IMR-90 (cell line): ENCODE results near the gene ATOSA. TPM values are rescaled to one million over a fixed set of nuclear protein-coding genes. Genes with fewer than 3 reads are reported as not detected.

Source experiments
- ATAC-seq: fragments of 200-7000 bp; cut with Tn5 transposase; 2 replicates; pipeline ENCODE4 v1.9.1; 2020; ENCODE audit warnings: low read depth, mild to moderate bottlenecking, moderate library complexity
- BruUV-seq: library from RNA; stranded (reverse); fragments of 400-500 nt; replicated peaks from 2 replicates; lab custom pipeline; 2021; lab: Mats Ljungman, UMichigan
- CTCF ChIA-PET: fragments of 300-600 bp; formaldehyde crosslinking; extraction: SDS; loops from one replicate; lab custom pipeline; 2021; ENCODE audit warnings: antibody characterized with exemption; lab: Yijun Ruan, JAX
- POLR2A ChIA-PET: fragments of 300-600 bp; sonication (Branson Sonifier 250); formaldehyde crosslinking; loops from one replicate; lab custom pipeline; 2022; ENCODE audit warnings: antibody characterized with exemption; ENCODE audit not compliant: unreplicated experiment; lab: Charles Lee
- DNase-seq: peaks from one replicate; pipeline ENCODE4 v3.0.0; 2013
- H2AFZ ChIP-seq: replicated peaks from 2 replicates; pipeline ENCODE3; 2013; ENCODE audit warnings: low read length, mild to moderate bottlenecking; ENCODE audit not compliant: poor library complexity
- H2AK5ac ChIP-seq: 2 replicates; pipeline ENCODE4 v1.6.1; 2013; ENCODE audit warnings: low read depth, low read length, inconsistent platforms
- H2AK9ac ChIP-seq: replicated peaks from 2 replicates; pipeline ENCODE3; 2013; ENCODE audit warnings: mild to moderate bottlenecking, low read depth, low read length, moderate library complexity; ENCODE audit not compliant: poor library complexity
- H2BK120ac ChIP-seq: 2 replicates; pipeline ENCODE4 v1.6.1; 2013; ENCODE audit warnings: low read depth, low read length, inconsistent platforms
- H2BK15ac ChIP-seq: 3 replicates; pipeline ENCODE4 v1.6.1; 2013; ENCODE audit warnings: low read depth, low read length, inconsistent platforms
- H2BK20ac ChIP-seq: 2 replicates; pipeline ENCODE4 v1.6.1; 2013; ENCODE audit warnings: low read depth, mild to moderate bottlenecking, inconsistent platforms, low read length, moderate library complexity
- H2BK5ac ChIP-seq: 2 replicates; pipeline ENCODE4 v1.6.1; 2013; ENCODE audit warnings: mild to moderate bottlenecking, low read depth, low read length, inconsistent platforms; ENCODE audit not compliant: poor library complexity, severe bottlenecking
- H3K14ac ChIP-seq: replicated peaks from 2 replicates; pipeline ENCODE4 v1.6.1; 2013; ENCODE audit warnings: low read depth, low read length, inconsistent platforms
- H3K18ac ChIP-seq: 2 replicates; pipeline ENCODE4 v1.6.1; 2013; ENCODE audit warnings: low read depth, low read length, control low read depth
- H3K23ac ChIP-seq: 2 replicates; pipeline ENCODE4 v1.6.1; 2013; ENCODE audit warnings: low read depth, low read length, inconsistent platforms
- H3K27ac ChIP-seq: 2 replicates; pipeline ENCODE4 v1.5.1; 2013; ENCODE audit warnings: mild to moderate bottlenecking, control low read depth, low read length; ENCODE audit not compliant: insufficient read depth
- H3K27me3 ChIP-seq: 2 replicates; pipeline ENCODE4 v1.6.1; 2013; ENCODE audit warnings: low read length; ENCODE audit not compliant: control insufficient read depth, insufficient read depth
- H3K36me3 ChIP-seq: 2 replicates; pipeline ENCODE4 v1.6.1; 2013; ENCODE audit warnings: low read length, mixed read lengths; ENCODE audit not compliant: control insufficient read depth, insufficient read depth
- H3K4ac ChIP-seq: 2 replicates; pipeline ENCODE4 v1.6.1; 2013; ENCODE audit warnings: low read depth, low read length, inconsistent platforms
- H3K4me1 ChIP-seq: 2 replicates; pipeline ENCODE4 v1.6.1; 2013; ENCODE audit warnings: low read length, mixed read lengths; ENCODE audit not compliant: control insufficient read depth, insufficient read depth
- H3K4me2 ChIP-seq: 2 replicates; pipeline ENCODE4 v1.6.1; 2013; ENCODE audit warnings: low read depth, mild to moderate bottlenecking, control low read depth, low read length, moderate library complexity
- H3K4me3 ChIP-seq: 2 replicates; pipeline ENCODE4 v1.5.1; 2013; ENCODE audit warnings: low read depth, mild to moderate bottlenecking, control low read depth, low read length, moderate library complexity; ENCODE audit not compliant: insufficient read depth
- H3K56ac ChIP-seq: 2 replicates; pipeline ENCODE4 v1.6.1; 2013; ENCODE audit warnings: low read length, inconsistent platforms; ENCODE audit not compliant: insufficient read depth; ENCODE audit errors: extremely low read depth
- H3K79me1 ChIP-seq, 2 experiments: 2 replicates each; pipeline ENCODE4 v1.6.1; 2013; ENCODE audit warnings: low read length in 2 of 2, inconsistent platforms in 1 of 2, low read depth in 1 of 2
- H3K9ac ChIP-seq: 2 replicates; pipeline ENCODE4 v1.6.1; 2013; ENCODE audit warnings: low read depth, low read length, control low read depth
- H3K9me1 ChIP-seq: 2 replicates; pipeline ENCODE4 v1.6.1; 2013; ENCODE audit warnings: low read length, inconsistent platforms; ENCODE audit not compliant: insufficient read depth
- H3K9me3 ChIP-seq: 2 replicates; pipeline ENCODE4 v1.6.1; 2013; ENCODE audit warnings: low read length; ENCODE audit not compliant: control insufficient read depth, insufficient read depth
- H4K20me1 ChIP-seq: 2 replicates; pipeline ENCODE4 v1.6.1; 2013; ENCODE audit warnings: low read length, inconsistent platforms; ENCODE audit not compliant: insufficient read depth
- H4K5ac ChIP-seq: 2 replicates; pipeline ENCODE4 v1.6.1; 2013; ENCODE audit warnings: mild to moderate bottlenecking, low read depth, low read length, control low read depth
- H4K8ac ChIP-seq, 2 experiments: 2 replicates each; pipeline ENCODE4 v1.6.1; 2013; ENCODE audit warnings: low read depth in 2 of 2, low read length in 2 of 2, control low read depth in 1 of 2, inconsistent platforms in 1 of 2
- H4K91ac ChIP-seq: 2 replicates; pipeline ENCODE4 v1.6.1; 2013; ENCODE audit warnings: low read depth, low read length, inconsistent platforms; ENCODE audit not compliant: insufficient read depth
- BHLHE40 ChIP-seq: fragments of 150-350 bp; IDR thresholded peaks from 2 replicates; pipeline ENCODE4 v1.6.1; 2016; ENCODE audit warnings: mild to moderate bottlenecking, low read depth, low read length
- CEBPB ChIP-seq: IDR thresholded peaks from 2 replicates; pipeline ENCODE4 v1.6.1; 2012; ENCODE audit warnings: low read depth, low read length, improper control_type of control experiment
- CHD1 ChIP-seq: IDR thresholded peaks from 2 replicates; pipeline ENCODE4 v1.6.1; 2012; ENCODE audit warnings: low read depth, low read length, improper control_type of control experiment
- FOS ChIP-seq: fragments of 150-350 bp; IDR thresholded peaks from 2 replicates; pipeline ENCODE4 v1.6.1; 2016; ENCODE audit warnings: low read depth, low read length
- MAFK ChIP-seq: IDR thresholded peaks from 2 replicates; pipeline ENCODE4 v1.6.1; 2012; ENCODE audit warnings: low read depth, low read length, improper control_type of control experiment
- MAZ ChIP-seq: IDR thresholded peaks from 2 replicates; pipeline ENCODE4 v1.6.1; 2012; ENCODE audit warnings: low read depth, mild to moderate bottlenecking, low read length, improper control_type of control experiment, moderate library complexity, borderline replicate concordance
- MXI1 ChIP-seq: IDR thresholded peaks from 2 replicates; pipeline ENCODE4 v1.6.1; 2012; ENCODE audit warnings: low read depth, mild to moderate bottlenecking, low read length, moderate library complexity, borderline replicate concordance
- NFE2L2 ChIP-seq: fragments of 150-350 bp; IDR thresholded peaks from 2 replicates; pipeline ENCODE4 v1.6.1; 2016; ENCODE audit warnings: low read depth, mild to moderate bottlenecking, low read length
- POLR2A ChIP-seq: IDR thresholded peaks from 2 replicates; pipeline ENCODE4 v1.6.1; 2012; ENCODE audit warnings: mild to moderate bottlenecking, low read depth, low read length
- RAD21 ChIP-seq: IDR thresholded peaks from 2 replicates; pipeline ENCODE4 v1.6.1; 2012; ENCODE audit warnings: low read length, improper control_type of control experiment
- RCOR1 ChIP-seq: IDR thresholded peaks from 2 replicates; pipeline ENCODE4 v1.6.1; 2012; ENCODE audit warnings: mild to moderate bottlenecking, low read length, improper control_type of control experiment; ENCODE audit not compliant: insufficient replicate concordance
- RFX5 ChIP-seq: IDR thresholded peaks from 2 replicates; pipeline ENCODE4 v1.8.0; 2012; ENCODE audit warnings: low read depth, mild to moderate bottlenecking, low read length, moderate library complexity
- SMC3 ChIP-seq: fragments of 150-350 bp; IDR thresholded peaks from 2 replicates; pipeline ENCODE4 v1.6.1; 2016; ENCODE audit warnings: low read depth, mild to moderate bottlenecking, antibody characterized with exemption, low read length, moderate library complexity
- WGBS, 2 experiments: methylation state at CpG; one replicate each; pipeline versions ENCODE4 v1.1.5 to v1.1.7; 2013; ENCODE audit warnings: missing lambda C conversion rate in 2 of 2; ENCODE audit not compliant: insufficient read length in 1 of 2; ENCODE audit errors: extremely low coverage in 2 of 2; 5-methylcytosine and 5-hydroxymethylcytosine counted together
- dilution Hi-C: fragments of 300-500 bp; cut with HindIII; formaldehyde crosslinking; loops from one replicate; pipeline ENCODE4 v1.14.3; 2018; ENCODE audit warnings: low sequenced_read_pairs; ENCODE audit not compliant: unreplicated experiment
- in situ Hi-C: fragments of 300-500 bp; cut with MboI; formaldehyde crosslinking; loops from 3 replicates; pipeline ENCODE4 v1.14.3; 2019; ENCODE audit warnings: low sequenced_read_pairs, inconsistent platforms, mixed read lengths
- intact Hi-C: fragments of 100-400 bp; cut with micrococcal nuclease; formaldehyde crosslinking; loops from 2 replicates; pipeline ENCODE4 v1.10.0; 2022
- polyA plus RNA-seq, 3 experiments: library from polyadenylated mRNA; depleted of rRNA; stranded (reverse); fragments of >200 nt; gene quantifications; 2 replicates each; pipeline ENCODE4 v1.2.3, GENCODE V29; 2012; ENCODE audit warnings: low replicate concordance in 1 of 3
- total RNA-seq: library from RNA; depleted of rRNA; stranded (reverse); fragments of >200 nt; gene quantifications from 2 replicates; pipeline ENCODE4 v1.2.3, GENCODE V29; 2012
- TF ChIP-seq, protein P1 (sequence below): fragments of 150-350 bp; IDR thresholded peaks from 2 replicates; pipeline ENCODE4 v1.6.1; 2017; ENCODE audit warnings: mild to moderate bottlenecking, antibody characterized with exemption, low read length, low read depth
- TF ChIP-seq, protein P2 (sequence below): fragments of 150-350 bp; IDR thresholded peaks from 2 replicates; pipeline ENCODE4 v1.6.1; 2016; ENCODE audit warnings: low read depth, mild to moderate bottlenecking, low read length, moderate library complexity, borderline replicate concordance
- TF ChIP-seq, protein P3 (sequence below): conservative IDR thresholded peaks from 2 replicates; pipeline ENCODE4 v1.5.1; 2012; ENCODE audit warnings: mild to moderate bottlenecking, low read depth, low read length, improper control_type of control experiment

ATOSA gene
- total and polyA plus RNA-seq, 2 of the 4 experiments (the other 2 are of a cell fraction), result 13.2 to 17.2 TPM

DNA sequence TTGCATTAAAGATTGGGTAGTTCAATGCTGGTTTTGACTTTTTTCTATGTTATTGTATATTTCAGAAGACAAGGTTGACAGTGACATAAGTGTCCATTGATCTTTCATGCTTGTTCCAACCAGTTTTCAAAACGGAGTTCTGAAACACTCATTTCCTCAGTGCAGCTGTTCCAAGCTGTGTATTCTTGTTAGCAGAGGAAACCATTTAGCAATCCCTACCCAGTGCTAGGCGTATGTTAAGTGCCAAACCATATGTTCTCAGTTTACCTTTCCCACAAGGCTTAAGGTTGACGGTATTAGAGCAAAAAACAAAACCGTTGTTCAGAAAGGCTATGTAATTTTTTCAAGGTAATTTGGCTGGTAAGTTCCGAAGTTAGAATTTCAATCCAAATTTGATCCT is 9.1 kb downstream of the ATOSA start:
- Histone ChIP-seq H3K9ac (no peak overlapping the region), H3K27ac (no peak overlapping the region), H4K20me1 (no peaks in the 10 kb centered on the region), H4K8ac (no peak overlapping the region), H4K5ac (no peak overlapping the region), H3K4me1 (no peaks in the 10 kb centered on the region), H3K9me1 (no peaks in the 10 kb centered on the region), H3K36me3 (peaks cover 9% of the 10 kb centered on the region), H3K4me3 (no peak overlapping the region), H2BK15ac (no peak overlapping the region), H2BK120ac (no peak overlapping the region), H2BK20ac (no peak overlapping the region), H3K9me3 (no peaks in the 10 kb centered on the region), H3K4ac (no peak overlapping the region), H4K91ac (no peak overlapping the region), H3K79me1 (peaks cover 3 to 7% of the 10 kb centered on the region in 2 experiments; a peak in 2 of 4 replicates), H3K18ac (no peak overlapping the region), H3K4me2 (no peak overlapping the region), H2AK9ac (no peak overlapping the region), H2AFZ (no peak overlapping the region), H3K14ac (no peak overlapping the region), H3K27me3 (no peaks in the 10 kb centered on the region), H2BK5ac (no peak overlapping the region), H3K23ac (no peak overlapping the region), H2AK5ac (no peak overlapping the region), H3K56ac (no peak overlapping the region)
- no CpG with 5 or more reads among the region's 5 CpGs for WGBS, 2 experiments
- no peak for ATAC-seq
- in situ Hi-C loops, result loop anchor here (25.0 kb wide), 1 partner anchor 658 kb away; the partner anchor contains the start of gene MAPK6
- POLR2A ChIA-PET, result no interaction called here
- no peak for DNase-seq
- CTCF ChIA-PET, result no interaction called here
- dilution Hi-C loops, result no loop called here
- TF ChIP-seq RAD21, result no peak
- TF ChIP-seq FOS, result no peak
- TF ChIP-seq, protein P1, sequence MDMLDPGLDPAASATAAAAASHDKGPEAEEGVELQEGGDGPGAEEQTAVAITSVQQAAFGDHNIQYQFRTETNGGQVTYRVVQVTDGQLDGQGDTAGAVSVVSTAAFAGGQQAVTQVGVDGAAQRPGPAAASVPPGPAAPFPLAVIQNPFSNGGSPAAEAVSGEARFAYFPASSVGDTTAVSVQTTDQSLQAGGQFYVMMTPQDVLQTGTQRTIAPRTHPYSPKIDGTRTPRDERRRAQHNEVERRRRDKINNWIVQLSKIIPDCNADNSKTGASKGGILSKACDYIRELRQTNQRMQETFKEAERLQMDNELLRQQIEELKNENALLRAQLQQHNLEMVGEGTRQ, result no peak
- TF ChIP-seq MXI1, result no peak
- TF ChIP-seq SMC3, result no peak
- no peak for TF ChIP-seq MAFK
- TF ChIP-seq NFE2L2, result no peak
- no peak for TF ChIP-seq RCOR1
- TF ChIP-seq, protein P2, sequence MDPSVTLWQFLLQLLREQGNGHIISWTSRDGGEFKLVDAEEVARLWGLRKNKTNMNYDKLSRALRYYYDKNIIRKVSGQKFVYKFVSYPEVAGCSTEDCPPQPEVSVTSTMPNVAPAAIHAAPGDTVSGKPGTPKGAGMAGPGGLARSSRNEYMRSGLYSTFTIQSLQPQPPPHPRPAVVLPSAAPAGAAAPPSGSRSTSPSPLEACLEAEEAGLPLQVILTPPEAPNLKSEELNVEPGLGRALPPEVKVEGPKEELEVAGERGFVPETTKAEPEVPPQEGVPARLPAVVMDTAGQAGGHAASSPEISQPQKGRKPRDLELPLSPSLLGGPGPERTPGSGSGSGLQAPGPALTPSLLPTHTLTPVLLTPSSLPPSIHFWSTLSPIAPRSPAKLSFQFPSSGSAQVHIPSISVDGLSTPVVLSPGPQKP, result no peak
- TF ChIP-seq MAZ, result no peak
- no peak for TF ChIP-seq CEBPB
- no peak for TF ChIP-seq CHD1
- no peak for TF ChIP-seq BHLHE40
- TF ChIP-seq RFX5, result no peak
- no peak for TF ChIP-seq POLR2A
- TF ChIP-seq, protein P3, sequence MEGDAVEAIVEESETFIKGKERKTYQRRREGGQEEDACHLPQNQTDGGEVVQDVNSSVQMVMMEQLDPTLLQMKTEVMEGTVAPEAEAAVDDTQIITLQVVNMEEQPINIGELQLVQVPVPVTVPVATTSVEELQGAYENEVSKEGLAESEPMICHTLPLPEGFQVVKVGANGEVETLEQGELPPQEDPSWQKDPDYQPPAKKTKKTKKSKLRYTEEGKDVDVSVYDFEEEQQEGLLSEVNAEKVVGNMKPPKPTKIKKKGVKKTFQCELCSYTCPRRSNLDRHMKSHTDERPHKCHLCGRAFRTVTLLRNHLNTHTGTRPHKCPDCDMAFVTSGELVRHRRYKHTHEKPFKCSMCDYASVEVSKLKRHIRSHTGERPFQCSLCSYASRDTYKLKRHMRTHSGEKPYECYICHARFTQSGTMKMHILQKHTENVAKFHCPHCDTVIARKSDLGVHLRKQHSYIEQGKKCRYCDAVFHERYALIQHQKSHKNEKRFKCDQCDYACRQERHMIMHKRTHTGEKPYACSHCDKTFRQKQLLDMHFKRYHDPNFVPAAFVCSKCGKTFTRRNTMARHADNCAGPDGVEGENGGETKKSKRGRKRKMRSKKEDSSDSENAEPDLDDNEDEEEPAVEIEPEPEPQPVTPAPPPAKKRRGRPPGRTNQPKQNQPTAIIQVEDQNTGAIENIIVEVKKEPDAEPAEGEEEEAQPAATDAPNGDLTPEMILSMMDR, result no peak
- intact Hi-C loops, result loop anchor here (10.0 kb wide), 2 partner anchors 65 to 415 kb away; no protein-coding TSS in a partner anchor
- BruUV-seq, result no TSS peak
